HuH-7 (cell line): ENCODE data around the gene IRF6.
"Not testable (repeated sequence)": the region's sequence is repeated elsewhere in the genome, so short reads cannot be mapped to it uniquely, and the experiment has no call there.

Experiments used
- DNase-seq: peaks from one replicate; pipeline ENCODE4 v3.0.0; 2011; ENCODE audit warnings: low spot score

Gene IRF6

DNA sequence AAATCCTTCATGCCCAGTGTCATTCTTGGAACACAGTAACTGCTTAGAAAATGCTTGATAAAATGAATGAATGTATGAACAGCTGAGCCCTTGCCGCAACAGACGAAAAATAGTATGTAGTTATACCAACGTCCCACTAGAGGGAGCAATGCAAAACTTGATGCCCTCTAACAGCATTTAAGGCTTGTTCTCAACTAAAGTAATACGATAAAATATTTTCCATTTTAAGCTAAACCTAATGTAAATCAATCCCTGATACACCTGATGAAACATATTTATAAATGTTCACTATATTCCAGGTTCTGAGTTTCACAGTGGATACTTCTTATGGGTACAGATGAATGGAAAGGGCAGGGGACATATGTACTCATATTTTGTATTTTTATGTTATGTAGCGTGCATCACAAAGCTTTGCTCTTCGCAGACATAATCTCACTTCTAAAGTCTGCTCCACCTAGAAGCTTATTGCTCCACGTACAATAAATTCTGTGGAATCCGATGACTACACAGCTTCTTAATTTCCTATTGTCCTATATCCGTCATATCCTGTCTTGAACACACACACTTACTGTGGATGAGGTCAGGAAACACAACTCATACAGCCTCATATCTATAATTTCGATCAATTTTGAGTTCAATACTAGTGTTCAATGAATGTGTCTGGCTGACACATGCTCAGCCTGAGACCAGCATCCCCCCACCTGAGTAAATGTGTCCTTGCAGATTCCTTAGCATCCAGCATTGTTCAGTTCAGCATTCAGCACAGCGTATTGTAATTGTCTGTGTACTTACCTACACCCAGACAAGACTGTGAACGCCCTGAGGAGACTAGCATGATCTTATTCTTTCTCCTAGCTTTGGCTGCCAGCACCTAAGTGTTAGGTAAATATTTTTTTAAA, 17.4 kb upstream of the IRF6 start:
- peak; percentile 18 for DNase-seq

DNA sequence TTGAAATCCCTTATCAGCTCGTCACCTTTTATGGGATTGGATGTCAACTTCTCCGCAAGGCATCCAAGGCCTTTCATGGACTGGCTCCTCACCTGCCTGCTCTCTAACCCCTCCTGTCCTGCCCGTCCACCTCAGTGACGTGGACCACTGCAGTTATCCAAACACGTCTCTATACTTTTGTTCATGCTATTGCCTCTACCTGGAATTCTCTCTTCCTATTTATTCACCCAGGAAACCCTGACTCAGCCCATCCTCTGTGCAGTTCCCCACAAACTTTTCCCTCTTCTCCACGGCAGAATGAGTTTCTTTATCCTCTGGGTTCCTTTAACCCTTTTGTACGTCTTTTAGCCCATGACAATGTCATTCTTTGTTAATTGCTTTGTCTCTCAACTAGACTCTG, 16.8 kb upstream of the IRF6 start:
- DNase-seq = no peak

DNA sequence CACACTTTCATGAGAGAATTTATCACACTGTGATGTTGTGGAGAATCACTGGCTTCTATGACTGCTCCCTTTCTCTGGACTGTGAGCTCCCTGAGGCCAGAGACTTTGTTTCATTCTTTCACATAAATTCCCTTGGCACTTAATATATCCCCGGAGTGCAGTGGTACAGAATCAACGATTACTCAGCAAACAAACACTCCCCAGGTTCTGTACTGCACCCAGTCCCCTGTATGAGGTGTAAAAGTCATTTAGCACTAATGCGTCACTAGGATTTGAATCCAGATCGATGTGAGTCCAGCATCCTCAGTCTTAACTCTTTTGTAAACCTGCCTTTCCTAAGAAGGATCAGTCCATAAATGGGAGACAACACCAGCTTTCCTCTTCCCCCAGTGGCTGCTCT, 15.0 kb upstream of the IRF6 start:
- no peak for DNase-seq

DNA sequence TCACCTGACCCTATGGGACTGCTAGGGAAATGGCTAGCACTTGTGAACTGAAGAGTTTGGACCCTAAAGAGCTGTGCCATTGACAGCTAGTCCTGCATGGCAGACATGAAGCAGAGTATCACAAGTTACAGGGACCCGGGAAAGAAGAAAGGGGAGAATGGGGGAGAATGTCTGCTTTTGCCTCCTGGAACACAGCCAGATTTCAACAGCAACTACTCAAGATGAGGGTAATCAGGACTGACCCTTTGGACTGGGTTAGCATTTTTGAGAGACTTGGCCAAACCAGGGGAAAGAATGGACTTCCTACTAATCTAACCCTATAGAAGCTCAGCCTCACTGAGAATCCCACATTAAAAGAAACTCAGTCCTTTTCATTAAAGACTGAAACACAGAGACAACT, 13.1 kb upstream of the IRF6 start:
- DNase-seq = no peak

DNA sequence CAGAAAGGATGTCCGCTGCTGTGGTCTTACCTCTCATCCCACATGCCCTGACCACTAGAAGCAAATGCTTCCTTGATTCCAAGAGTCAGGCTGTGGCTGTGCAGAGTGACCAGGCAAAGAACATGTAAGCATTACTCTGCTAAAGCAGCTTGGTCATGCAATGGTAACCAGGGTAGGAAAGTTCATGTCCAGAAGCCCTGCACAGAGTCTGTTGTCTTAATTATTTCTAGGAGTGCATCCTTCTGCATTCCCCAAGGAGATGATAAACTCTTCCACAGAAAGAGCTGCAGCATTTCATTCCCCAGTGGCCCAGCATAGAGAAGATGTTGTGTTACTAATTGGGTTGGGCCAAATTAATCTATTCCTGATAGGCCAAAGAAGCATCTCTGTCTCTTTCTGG, 11.7 kb upstream of the IRF6 start:
- DNase-seq = no peak

DNA sequence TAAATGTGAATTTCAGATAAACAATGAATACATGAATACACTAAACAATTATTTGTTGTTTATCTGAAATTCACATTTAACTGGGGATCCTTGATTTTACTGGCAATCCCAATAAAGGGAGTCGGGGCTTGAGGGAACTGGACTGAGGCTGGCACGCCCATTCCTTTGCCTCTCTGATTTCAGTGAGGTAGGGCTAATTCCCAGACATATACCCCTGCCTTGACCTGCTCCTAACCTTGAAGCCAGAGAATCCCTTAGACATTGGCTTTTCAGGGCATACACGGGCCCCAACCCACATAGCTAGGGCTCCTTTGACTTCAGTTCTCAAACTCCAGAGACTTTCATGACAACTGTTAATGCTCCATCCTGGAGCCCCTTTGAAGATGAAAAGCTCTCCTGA, 11.0 kb upstream of the IRF6 start:
- no peak for DNase-seq

DNA sequence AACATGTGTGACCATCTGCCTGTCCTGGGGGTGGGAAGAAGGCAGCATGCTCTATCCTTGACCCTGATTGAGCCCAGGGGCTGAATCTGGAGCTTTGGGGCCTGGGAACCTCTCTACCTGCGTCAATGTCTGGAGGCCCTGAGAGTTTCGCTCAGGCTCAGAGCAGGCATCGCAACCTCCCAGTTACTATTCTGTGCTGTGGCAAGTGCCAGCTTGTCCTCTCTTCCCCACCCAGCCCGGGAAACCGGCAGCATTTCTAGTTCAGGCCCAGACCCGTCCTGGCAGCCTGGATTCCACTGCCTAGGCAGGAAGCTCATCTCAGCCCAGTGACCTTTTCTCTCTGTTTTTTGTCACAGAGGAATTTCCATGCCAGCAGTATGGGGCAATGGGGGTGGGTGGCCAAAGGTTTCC, 10.0 kb upstream of the IRF6 start:
- DNase-seq = no peak

DNA sequence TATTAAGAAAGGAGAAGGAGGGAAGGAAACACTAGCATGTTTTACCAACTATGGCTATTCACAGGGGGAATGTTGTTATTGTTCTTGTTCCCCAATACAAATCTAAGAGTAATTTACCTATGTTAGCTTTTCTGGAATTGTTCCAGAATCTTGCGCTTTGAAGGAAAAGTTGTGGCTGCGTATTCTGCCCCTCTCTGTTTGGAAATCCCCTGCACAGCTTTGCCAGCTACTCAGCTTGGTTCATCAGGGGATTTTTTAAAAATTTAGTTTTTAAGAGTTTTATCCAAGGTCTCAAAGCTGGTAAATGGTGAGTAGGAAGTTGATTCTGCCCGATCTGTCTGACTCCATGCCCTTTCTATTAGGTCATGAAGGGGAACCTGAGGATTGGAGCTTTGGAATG, 9.5 kb upstream of the IRF6 start:
- DNase-seq = no peak

DNA sequence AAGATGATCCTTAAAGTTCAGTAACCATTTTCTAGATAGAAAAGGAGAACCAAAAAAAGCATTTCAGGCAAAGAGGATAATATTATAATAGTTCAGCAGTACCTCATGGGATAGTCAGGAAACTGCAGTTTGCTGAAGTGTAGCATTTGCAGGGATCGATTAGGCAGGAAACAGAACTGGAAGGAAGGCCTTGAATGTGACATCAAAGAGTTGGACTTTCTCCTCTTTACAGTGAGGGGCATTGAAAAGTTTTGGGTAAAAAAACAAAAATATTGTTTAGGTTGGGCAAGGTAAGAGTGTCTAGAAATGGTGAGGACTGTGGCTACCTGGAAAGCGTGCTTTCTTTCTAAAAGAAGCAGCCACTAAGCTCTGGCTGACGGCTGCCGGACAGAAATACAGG, 8.0 kb upstream of the IRF6 start:
- DNase-seq = no peak

DNA sequence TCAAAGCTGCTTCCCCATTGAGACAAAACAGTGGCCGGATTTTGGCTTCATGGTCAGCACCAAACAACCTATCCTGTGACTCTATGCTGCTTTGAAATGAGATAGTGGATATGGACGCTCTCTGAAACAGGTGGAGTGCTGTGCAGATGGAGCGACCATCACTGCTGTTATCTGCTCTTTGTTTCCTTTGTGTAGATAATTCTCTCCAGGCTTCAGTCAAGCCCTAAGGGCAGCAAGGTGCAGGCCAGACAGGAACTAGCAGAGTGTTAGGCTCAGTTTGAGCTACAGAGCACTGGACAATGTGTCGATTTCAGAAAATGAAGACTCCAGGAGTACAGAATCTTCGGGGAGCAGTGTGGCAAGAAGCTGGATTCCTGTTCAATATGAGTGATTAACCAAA, 4.8 kb upstream of the IRF6 start:
- DNase-seq = no peak

DNA sequence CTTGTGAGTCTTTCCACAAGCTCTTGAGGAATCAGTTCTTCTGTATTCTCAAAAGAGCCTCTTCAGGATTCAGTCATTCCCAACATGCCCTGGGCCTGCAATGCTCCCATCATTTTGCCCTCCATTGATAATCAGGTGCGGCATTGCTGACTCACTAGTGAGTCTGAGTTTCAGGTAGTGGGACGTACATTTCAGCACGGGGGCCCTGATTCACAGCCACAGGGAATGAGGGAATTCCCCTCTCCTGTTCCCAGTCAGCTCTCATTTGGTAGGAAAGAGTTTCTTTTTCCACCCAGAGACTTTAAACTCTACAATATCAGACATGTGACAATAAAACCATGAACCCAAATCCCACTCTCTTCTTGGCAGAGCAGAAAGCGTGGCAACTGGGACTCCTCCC, 3.7 kb upstream of the IRF6 start:
- no peak for DNase-seq

DNA sequence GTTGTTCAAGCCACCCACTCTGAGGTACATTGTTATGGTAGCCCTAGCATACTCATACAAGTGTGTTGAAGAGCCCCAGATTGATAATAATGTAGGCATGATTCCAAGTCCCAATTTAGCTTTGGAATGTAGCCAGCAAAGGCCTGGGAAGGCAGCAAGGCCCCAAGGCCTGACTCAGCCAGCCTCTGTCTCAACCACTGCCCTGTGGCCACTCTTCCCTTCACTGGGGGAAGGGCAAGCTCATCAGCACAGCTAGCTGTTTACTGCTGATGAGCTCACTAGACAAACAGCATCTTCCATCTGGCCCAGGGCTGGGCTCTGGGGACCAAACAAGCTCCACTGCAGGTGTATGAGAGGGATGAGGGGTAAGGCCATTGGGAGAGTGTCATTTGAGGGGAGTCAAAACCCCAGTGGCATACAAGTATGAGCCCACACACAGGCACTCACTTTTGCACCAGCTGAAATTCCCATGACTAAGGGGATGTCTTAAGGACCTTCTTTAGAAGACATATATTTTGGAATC, 2.2 kb upstream of the IRF6 start:
- no peak for DNase-seq

DNA sequence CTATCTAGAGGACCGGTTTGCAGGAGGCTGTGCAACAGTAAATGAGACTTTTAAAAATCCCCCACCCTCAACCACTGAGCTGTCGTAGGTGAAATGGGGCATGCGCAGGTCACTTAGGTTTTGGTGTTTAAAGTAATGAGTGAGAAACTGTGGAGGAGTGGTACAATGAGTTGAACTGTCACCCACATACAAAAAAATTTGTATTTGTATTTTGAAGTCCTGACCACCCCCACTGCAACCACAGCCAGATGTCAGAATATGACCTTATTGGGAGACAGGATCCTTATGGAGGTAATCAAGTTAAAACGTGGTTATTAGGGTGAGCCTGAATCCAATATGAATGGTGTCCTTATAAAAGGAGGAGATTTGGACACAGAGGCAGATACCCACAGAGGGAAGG, 1.6 kb upstream of the IRF6 start:
- no peak for DNase-seq

DNA sequence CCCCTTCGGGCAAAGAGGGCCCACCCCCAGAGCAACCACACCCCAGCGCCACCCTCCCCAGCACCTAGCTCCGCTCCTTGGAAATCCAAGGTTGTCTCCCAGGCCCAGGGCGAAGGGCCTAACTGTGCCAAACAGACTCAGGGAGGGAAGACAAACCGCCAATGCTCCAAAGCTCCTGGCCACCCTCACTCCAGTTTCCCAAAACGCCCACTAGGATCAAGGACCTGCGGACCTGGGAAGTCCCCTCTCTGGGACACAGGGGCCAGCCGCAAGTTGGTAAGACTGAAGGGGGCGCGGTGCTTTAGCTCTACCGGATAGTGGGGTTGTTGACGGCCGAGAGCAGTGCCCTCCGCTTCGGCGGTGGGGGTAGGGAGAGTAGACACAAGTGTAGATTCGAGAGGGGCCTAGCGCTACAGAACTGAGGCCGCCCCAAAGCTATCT, 581 bp downstream of the IRF6 start:
- DNase-seq = no peak

DNA sequence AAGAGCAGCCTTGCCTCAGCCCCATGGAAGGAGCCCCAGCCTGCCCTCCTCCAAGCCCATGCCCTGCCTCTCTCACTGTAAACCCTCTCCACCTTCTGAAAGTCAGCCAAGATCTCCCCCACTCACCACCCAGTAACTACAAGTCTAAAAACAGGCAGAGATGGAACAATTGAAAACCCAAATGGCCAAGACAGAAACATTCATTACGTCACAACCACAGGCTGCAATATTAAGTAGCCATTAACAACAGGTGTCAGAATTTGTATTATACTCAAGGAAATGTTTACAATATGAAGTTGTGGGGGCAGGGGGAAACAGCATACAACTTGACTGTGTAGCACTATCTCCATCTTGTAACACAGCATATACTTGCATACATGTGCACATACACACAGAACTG, 2.4 kb downstream of the IRF6 start:
- no peak for DNase-seq

DNA sequence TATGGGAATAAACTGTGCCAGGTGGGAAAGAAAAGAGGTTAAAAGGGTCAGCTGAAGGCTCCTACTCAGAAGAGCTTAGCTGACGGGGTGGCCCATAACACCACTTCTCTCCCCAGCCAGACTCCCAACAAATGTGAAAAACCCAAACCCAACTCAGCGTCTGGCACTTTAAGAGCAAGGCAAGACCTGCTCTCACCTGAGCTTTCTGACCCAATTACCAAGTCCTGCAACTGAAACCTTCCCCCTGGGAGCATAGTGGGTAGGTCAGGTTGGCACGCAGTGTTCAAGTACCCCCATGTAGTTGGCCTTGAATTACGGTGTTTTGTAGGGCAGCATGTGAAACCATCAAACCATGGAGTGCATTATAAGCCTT, 3.2 kb downstream of the IRF6 start:
- DNase-seq = no peak

DNA sequence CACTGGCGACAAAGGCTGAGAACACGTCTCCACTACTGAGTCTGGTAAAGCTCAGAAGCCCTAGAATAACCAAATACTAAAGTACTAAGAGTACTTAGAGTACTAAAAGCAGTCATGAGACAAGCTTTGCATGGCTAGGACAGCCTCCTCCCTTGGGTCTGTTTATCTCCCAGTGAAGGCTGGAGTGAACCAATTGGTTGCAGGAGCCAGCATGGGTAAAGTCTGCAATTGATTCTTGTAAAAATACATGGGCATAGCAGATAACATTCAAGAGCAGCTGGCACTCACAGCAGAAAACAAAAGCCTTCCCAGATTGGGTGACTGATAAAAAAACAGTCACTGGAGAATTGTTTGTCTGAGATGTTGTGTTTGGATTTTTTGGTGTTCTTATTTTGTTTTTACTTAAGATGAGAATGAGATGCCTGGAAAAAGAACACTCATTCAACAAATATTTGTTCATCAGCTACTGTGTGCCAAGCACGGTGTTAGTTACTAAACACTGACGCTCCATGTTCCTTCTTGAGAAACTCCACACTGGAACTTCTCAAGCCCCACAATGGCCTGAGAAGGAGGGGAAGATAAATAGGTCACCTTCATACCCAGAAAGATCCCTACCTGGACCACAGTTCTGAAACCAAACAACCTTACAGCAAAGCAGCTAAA, 3.7 kb downstream of the IRF6 start:
- DNase-seq = no peak

DNA sequence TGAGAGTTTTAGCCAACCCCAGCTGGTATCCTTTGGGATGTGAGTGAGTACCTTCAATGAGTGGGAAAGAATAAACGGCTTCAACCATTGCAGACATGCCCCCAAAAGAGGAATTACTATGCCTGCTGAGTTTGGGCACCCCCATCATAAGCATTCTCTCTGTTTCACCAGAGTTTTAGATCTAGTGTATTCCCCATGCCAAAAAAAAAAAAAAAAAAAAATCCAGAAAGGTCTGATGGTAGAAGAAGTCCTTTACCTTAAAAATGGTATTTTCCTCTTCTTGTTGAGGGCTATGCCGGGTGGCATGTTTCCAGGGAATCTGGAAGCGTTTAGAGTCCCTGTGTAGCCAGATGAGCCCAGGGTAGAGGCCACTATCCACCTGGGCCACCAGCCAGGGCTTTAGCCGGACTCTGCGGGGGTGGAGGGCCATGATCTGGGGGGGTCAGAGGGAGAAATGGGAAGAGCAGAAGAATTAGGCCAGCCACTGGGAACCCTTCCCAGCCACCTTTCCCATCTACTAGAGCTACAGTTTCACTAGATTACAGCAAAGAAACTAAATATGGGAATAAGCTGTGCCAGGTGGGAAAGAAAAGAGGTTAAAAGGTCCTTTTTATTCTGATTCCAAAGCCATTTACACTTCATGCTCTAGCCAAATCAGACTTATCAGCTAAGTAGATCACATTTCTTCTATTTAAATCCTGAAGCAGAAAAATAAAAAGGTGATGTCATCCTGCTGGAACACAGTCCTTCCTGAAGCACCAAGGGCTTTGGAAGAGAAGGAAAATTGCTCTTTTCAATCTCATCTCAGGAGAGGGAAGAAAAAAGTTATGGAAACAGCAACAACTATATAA, 4.7 kb downstream of the IRF6 start:
- no peak for DNase-seq

DNA sequence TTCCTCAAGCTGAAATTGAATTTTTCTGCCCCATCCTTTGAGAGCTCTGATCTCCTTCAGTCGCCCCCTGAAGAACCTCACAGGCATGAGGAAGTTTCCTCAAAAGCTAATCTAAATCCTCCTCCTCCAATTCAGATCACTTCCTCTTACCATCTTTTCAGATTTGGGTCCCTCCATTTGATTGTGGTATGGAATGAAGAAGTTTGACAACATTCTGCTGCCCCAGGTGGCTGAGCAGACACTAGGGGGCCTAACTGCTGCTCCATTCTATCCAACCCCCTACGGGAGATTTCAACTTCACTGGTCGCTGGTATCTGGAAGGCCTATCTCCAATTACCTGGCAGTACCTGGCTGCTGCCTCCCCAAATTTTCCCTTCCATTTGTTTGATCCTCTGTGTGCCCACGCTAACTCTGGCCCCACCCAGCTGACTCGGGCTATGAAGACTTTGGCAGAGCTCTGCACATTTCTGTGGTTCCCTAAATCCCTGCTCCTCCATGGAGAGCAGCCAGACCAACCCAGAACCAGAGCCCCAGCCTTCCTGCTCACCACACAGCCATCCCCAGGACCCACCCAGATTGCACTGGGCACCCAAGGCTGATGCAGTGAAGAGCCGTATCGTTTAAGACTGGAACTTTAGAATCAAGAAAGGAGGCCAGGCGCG, 7.8 kb downstream of the IRF6 start:
- no peak for DNase-seq

DNA sequence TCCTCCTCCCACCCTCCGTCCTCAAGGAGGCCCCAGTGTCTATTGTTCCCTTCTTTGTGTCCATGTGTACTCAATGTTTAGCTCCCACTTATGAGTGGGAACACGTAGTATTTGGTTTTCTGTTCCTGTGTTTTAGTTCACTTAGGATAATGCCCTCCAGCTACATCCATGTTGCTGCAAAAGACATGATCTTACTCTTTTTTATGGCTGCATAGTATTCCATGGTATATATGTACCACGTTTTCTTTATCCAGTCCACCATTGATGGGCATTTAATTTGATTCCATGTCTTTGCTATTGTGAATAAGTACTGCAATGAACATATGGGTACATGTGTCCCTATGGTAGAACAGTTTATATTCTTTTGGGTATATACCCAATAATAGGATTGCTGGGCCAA, 12.2 kb downstream of the IRF6 start:
- not testable (repeated sequence) for DNase-seq

DNA sequence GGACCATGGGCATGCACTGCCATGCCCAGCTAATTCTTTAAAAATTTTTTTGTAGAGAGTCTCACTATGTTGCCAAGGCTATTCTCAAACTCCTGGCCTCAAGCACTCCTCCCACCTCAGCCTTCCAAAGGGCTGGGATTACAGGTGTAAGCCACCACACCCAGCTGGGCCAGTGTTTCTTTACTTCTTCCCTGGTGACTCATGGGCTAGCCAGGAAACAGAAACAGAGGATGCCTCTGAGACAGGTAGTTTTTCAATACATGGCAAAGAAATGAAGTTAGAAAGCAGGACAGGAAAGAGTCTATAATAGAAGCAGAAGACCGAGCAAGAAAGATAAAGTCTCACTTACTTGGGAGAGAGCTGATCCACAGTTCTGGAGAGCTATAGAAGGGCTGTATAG, 14.0 kb downstream of the IRF6 start:
- no peak for DNase-seq
